Prostate gland (tissue), 2 donors: ENCODE measurements around the gene SRPX2.

ENCODE experiments used
- CTCF ChIP-seq, 4 experiments: fragments of 200-600 bp in 2 of 4; fragments of 450-650 bp in 2 of 4; sonication (generic) in 2 of 4; IDR thresholded peaks; 1 replicate in 3 of 4; 2 replicates in 1 of 4; pipeline ENCODE4 v1.5.1; 2016 to 2019; ENCODE audit warnings: antibody characterized with exemption in 4 of 4, mild to moderate bottlenecking in 2 of 4, moderate library complexity in 2 of 4
- POLR2A ChIP-seq: fragments of 450-650 bp; IDR thresholded peaks from one replicate; pipeline ENCODE4 v1.6.1; 2016; ENCODE audit warnings: antibody characterized with exemption, mild to moderate bottlenecking

DNA sequence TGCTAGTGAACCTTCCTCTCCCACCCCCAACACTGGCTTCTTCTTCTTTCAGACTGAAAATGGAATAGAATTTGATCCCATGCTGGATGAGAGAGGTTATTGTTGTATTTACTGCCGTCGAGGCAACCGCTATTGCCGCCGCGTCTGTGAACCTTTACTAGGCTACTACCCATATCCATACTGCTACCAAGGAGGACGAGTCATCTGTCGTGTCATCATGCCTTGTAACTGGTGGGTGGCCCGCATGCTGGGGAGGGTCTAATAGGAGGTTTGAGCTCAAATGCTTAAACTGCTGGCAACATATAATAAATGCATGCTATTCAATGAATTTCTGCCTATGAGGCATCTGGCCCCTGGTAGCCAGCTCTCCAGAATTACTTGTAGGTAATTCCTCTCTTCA lies 44.5 kb upstream of the SRPX2 start:
- TF ChIP-seq POLR2A, result no peak
- no peak for TF ChIP-seq CTCF (IDR thresholded peaks at IDR 0.05)
